HCT116 (cell line): Measurements from ENCODE around the gene SIAH2. TPM values are rescaled to one million over a fixed set of nuclear protein-coding genes. Genes with fewer than 3 reads are reported as not detected.

Experiments used
- ATAC-seq: fragments of 200-7000 bp; cut with Tn5 transposase; 2 replicates; pipeline ENCODE4 v1.9.1; 2020; ENCODE audit warnings: mild to moderate bottlenecking, moderate library complexity
- BruUV-seq: library from RNA; stranded (reverse); fragments of 400-500 nt; replicated peaks from 2 replicates; lab custom pipeline; 2021; lab: Mats Ljungman, UMichigan
- CTCF ChIA-PET: fragments of 300-600 bp; sonication (Branson Sonifier 250); formaldehyde crosslinking; loops from one replicate; lab custom pipeline; 2021; ENCODE audit warnings: antibody characterized with exemption; lab: Charles Lee
- POLR2A ChIA-PET: fragments of 300-600, 350-600 bp; sonication (Branson Sonifier 250); formaldehyde crosslinking; loops from one replicate; lab custom pipeline; 2021; ENCODE audit warnings: antibody characterized with exemption; lab: Charles Lee
- RAD21 ChIA-PET, 2 experiments: fragments of 300-600 bp; sonication (Branson Sonifier 250); formaldehyde crosslinking; loops; one replicate each; lab custom pipeline; 2023; ENCODE audit warnings: low total read pairs in 2 of 2; ENCODE audit not compliant: uncharacterized antibody in 2 of 2, unreplicated experiment in 2 of 2, low non-redundant PET in 1 of 2; lab: Charles Lee
- DNase-seq: peaks from one replicate; pipeline ENCODE4 v3.0.0-alpha.2; 2010; ENCODE audit warnings: low read depth, low spot score
- H2AFZ ChIP-seq: fragments of 200-600 bp; shearing (Covaris generic), sonication (generic); 2 replicates; pipeline ENCODE4 v1.6.1; 2017; ENCODE audit warnings: low read depth, mixed run types, mixed read lengths, antibody characterized with exemption, low read length; ENCODE audit not compliant: poor library complexity, severe bottlenecking
- H3K27ac ChIP-seq: 2 replicates; pipeline ENCODE4 v1.5.1; 2012; ENCODE audit warnings: low read depth, low read length
- H3K27me3 ChIP-seq: fragments of 200-600 bp; sonication (generic); 2 replicates; pipeline ENCODE4 v1.6.1; 2016; ENCODE audit warnings: mixed run types, low read length, mixed read lengths; ENCODE audit not compliant: insufficient read depth
- H3K36me3 ChIP-seq, 2 experiments: fragments of 200-500 bp in 1 of 2; fragments of 200-600 bp in 1 of 2; sonication (Bioruptor generic) in 1 of 2; sonication (generic) in 1 of 2; 2 replicates each; pipeline versions ENCODE4 v1.5.1 to v1.6.1; 2014 to 2016; ENCODE audit warnings: low read length in 2 of 2, inconsistent platforms in 1 of 2, mixed read lengths in 1 of 2, mixed run types in 1 of 2; ENCODE audit not compliant: insufficient read depth in 2 of 2, control insufficient read depth in 1 of 2
- H3K4me1 ChIP-seq, 2 experiments: fragments of 200-600 bp in 1 of 2; sonication (generic) in 1 of 2; 2 replicates each; pipeline versions ENCODE4 v1.5.1 to v1.6.1; 2012 to 2017; ENCODE audit warnings: low read length in 2 of 2, inconsistent platforms in 1 of 2, mild to moderate bottlenecking in 1 of 2, mixed read lengths in 1 of 2, mixed run types in 1 of 2, moderate library complexity in 1 of 2; ENCODE audit not compliant: insufficient read depth in 2 of 2, control insufficient read depth in 1 of 2
- H3K4me2 ChIP-seq: fragments of 200-600 bp; sonication (generic); 2 replicates; pipeline ENCODE4 v1.6.1; 2017; ENCODE audit warnings: mixed run types, low read length, mixed read lengths
- H3K4me3 ChIP-seq, 2 experiments: fragments of 200-600 bp in 1 of 2; sonication (generic) in 1 of 2; replicated peaks in 1 of 2; 2 replicates each; pipeline ENCODE4 v1.5.1; 2011 to 2016; ENCODE audit warnings: low read length in 2 of 2, control low read depth in 1 of 2, low read depth in 1 of 2, mild to moderate bottlenecking in 1 of 2, mixed read lengths in 1 of 2, mixed run types in 1 of 2
- H3K79me2 ChIP-seq: fragments of 200-600 bp; sonication (generic); 2 replicates; pipeline ENCODE4 v1.6.1; 2017; ENCODE audit warnings: mild to moderate bottlenecking, mixed run types, low read length, moderate library complexity, mixed read lengths; ENCODE audit not compliant: insufficient read depth
- H3K9ac ChIP-seq: fragments of 200-600 bp; sonication (generic); 2 replicates; pipeline ENCODE4 v1.6.1; 2016; ENCODE audit warnings: low read length, mixed read lengths
- H3K9me2 ChIP-seq: fragments of 200-600 bp; sonication (generic), shearing (Covaris generic); 2 replicates; pipeline ENCODE4 v1.6.1; 2017; ENCODE audit warnings: mixed run types, mild to moderate bottlenecking, moderate library complexity; ENCODE audit not compliant: insufficient read depth
- H3K9me3 ChIP-seq, 2 experiments: fragments of 200-500 bp in 1 of 2; fragments of 200-600 bp in 1 of 2; sonication (Bioruptor generic) in 1 of 2; sonication (generic) in 1 of 2; 2 replicates each; pipeline ENCODE4 v1.6.1; 2014 to 2017; ENCODE audit warnings: low read length in 2 of 2, mixed read lengths in 2 of 2, inconsistent platforms in 1 of 2, low read depth in 1 of 2, mild to moderate bottlenecking in 1 of 2, mixed run types in 1 of 2, moderate library complexity in 1 of 2; ENCODE audit not compliant: control insufficient read depth in 1 of 2, insufficient read depth in 1 of 2
- H4K20me1 ChIP-seq: fragments of 200-600 bp; sonication (generic), shearing (Covaris generic); 2 replicates; pipeline ENCODE4 v1.6.1; 2017; ENCODE audit warnings: mixed run types, mild to moderate bottlenecking, moderate library complexity; ENCODE audit not compliant: insufficient read depth
- CEBPB ChIP-seq: IDR thresholded peaks from 2 replicates; pipeline ENCODE4 v1.6.1; 2012; ENCODE audit warnings: low read depth
- EZH2phosphoT487 ChIP-seq: fragments of 200-600 bp; IDR thresholded peaks from 2 replicates; pipeline ENCODE4 v1.6.1; 2018; ENCODE audit warnings: antibody characterized with exemption, borderline replicate concordance
- POLR2AphosphoS5 ChIP-seq: IDR thresholded peaks from 2 replicates; pipeline ENCODE4 v1.6.1; 2011; ENCODE audit warnings: mild to moderate bottlenecking, low read depth, low read length, moderate library complexity
- RAD21 ChIP-seq: IDR thresholded peaks from 2 replicates; pipeline ENCODE4 v1.6.1; 2012; ENCODE audit warnings: low read depth, mild to moderate bottlenecking
- SP1 ChIP-seq: IDR thresholded peaks from 2 replicates; pipeline ENCODE4 v1.6.1; 2012; ENCODE audit warnings: low read depth
- ZFX ChIP-seq: fragments of 450-650 bp; IDR thresholded peaks from 2 replicates; pipeline ENCODE4 v1.6.1; 2017
- intact Hi-C: fragments of 100-400 bp; cut with micrococcal nuclease; formaldehyde crosslinking; loops from 2 replicates; pipeline ENCODE4 v1.10.0; 2022
- total RNA-seq: library from RNA; stranded (reverse); gene quantifications from one replicate; pipeline ENCODE4 v1.2.1, GENCODE V29; 2021; ENCODE audit not compliant: unreplicated experiment
- TF ChIP-seq, protein P1 (sequence below): IDR thresholded peaks from 2 replicates; pipeline ENCODE4 v1.6.1; 2012
- TF ChIP-seq, protein P2 (sequence below): IDR thresholded peaks from 2 replicates; pipeline ENCODE4 v1.6.1; 2012
- TF ChIP-seq, protein P3 (sequence below), 3 experiments: fragments of 200-600 bp in 1 of 3; sonication (generic) in 1 of 3; IDR thresholded peaks in 2 of 3; conservative IDR thresholded peaks in 1 of 3; 2 replicates each; pipeline ENCODE4 v1.5.1; 2012 to 2017; ENCODE audit warnings: low read depth in 2 of 3, low read length in 2 of 3, antibody characterized with exemption in 1 of 3, borderline replicate concordance in 1 of 3, control low read depth in 1 of 3, mild to moderate bottlenecking in 1 of 3, mixed read lengths in 1 of 3, mixed run types in 1 of 3, moderate library complexity in 1 of 3; ENCODE audit not compliant: insufficient read depth in 1 of 3

SIAH2 gene
- total RNA-seq, 1 experiment from 2014 or later: 39.9 TPM

DNA sequence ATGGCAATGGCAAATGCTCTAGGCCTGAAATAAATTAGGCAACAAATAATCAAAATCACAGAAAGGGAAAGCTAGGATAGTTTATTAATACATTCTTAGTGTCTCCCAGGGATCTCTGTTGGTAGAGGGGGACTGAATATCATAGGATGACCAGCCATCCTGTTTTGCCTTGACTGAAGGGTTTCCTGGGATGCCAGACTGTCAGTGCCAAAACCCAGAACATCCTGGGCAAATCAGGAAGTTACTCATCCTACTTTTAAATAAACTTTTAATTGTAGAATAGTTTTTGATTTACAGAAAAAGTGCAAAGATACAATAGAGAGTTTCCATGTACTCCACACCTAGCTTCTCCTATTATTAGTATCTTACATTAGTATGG lies 21.8 kb upstream of the SIAH2 start:
- H3K36me3 ChIP-seq: no peaks in the 10 kb centered on the region
- no peak for ATAC-seq
- no TSS peak for BruUV-seq

More for the DNA sequence above, 21.8 kb upstream of the SIAH2 start:
- ChIA-PET POLR2A (no interaction called here), RAD21 (no interaction called here), CTCF (no interaction called here)
- Histone ChIP-seq H3K27ac (no peak overlapping the region), H3K4me1 (peaks cover 0 to 14% of the 10 kb centered on the region in 2 experiments; a peak in 2 of 4 replicates), H3K9ac (no peak overlapping the region), H3K9me3 (no peaks in the 10 kb centered on the region), H4K20me1 (no peaks in the 10 kb centered on the region), H3K4me2 (no peak overlapping the region), H2AFZ (no peak overlapping the region), H3K9me2 (no peaks in the 10 kb centered on the region), H3K4me3 (no peak overlapping the region), H3K27me3 (no peaks in the 10 kb centered on the region), H3K79me2 (no peaks in the 10 kb centered on the region)
- intact Hi-C loops: loop anchor here (5.0 kb wide), 2 partner anchors 363 to 498 kb away; no protein-coding TSS in a partner anchor
- TF ChIP-seq, protein P1, sequence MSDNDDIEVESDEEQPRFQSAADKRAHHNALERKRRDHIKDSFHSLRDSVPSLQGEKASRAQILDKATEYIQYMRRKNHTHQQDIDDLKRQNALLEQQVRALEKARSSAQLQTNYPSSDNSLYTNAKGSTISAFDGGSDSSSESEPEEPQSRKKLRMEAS: no peak
- TF ChIP-seq RAD21 (no peak), POLR2AphosphoS5 (no peak), ZFX (no peak), EZH2phosphoT487 (no peak), CEBPB (no peak), SP1 (no peak)
- TF ChIP-seq, protein P2, sequence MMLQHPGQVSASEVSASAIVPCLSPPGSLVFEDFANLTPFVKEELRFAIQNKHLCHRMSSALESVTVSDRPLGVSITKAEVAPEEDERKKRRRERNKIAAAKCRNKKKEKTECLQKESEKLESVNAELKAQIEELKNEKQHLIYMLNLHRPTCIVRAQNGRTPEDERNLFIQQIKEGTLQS: no peak
- TF ChIP-seq, protein P3, sequence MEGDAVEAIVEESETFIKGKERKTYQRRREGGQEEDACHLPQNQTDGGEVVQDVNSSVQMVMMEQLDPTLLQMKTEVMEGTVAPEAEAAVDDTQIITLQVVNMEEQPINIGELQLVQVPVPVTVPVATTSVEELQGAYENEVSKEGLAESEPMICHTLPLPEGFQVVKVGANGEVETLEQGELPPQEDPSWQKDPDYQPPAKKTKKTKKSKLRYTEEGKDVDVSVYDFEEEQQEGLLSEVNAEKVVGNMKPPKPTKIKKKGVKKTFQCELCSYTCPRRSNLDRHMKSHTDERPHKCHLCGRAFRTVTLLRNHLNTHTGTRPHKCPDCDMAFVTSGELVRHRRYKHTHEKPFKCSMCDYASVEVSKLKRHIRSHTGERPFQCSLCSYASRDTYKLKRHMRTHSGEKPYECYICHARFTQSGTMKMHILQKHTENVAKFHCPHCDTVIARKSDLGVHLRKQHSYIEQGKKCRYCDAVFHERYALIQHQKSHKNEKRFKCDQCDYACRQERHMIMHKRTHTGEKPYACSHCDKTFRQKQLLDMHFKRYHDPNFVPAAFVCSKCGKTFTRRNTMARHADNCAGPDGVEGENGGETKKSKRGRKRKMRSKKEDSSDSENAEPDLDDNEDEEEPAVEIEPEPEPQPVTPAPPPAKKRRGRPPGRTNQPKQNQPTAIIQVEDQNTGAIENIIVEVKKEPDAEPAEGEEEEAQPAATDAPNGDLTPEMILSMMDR (IDR thresholded peaks at IDR 0.05 in 2 of 3, conservative IDR thresholded peaks at IDR 0.05 in 1 of 3; ENCODE audit: borderline replicate concordance in 1 of 3, insufficient read depth in 1 of 3, low read depth in 2 of 3, low read length in 2 of 3): no peak
- DNase-seq: no peak
